Lung (tissue), 12 donors: ENCODE results near the gene CYBC1. TPM values are rescaled to one million over a fixed set of nuclear protein-coding genes. Genes with fewer than 3 reads are reported as not detected.
A peak's percentile ranks its signal among the peaks of the same experiment; 100 is the strongest.

Experiments used
- ATAC-seq: fragments of 200-7000 bp; cut with Tn5 transposase; one replicate; pipeline ENCODE4 v1.9.1; 2020; ENCODE audit warnings: moderate number of reproducible peaks; ENCODE audit not compliant: insufficient read depth, low FRiP score
- DNase-seq, 3 donors: peaks; one replicate each; pipeline ENCODE4 v3.0.0-alpha.2; 2013 to 2017
- H3K27ac ChIP-seq, 2 donors: one replicate each; pipeline ENCODE4 v1.5.1; 2013; ENCODE audit warnings: mild to moderate bottlenecking in 2 of 2, moderate library complexity in 2 of 2, control low read depth in 1 of 2, inconsistent platforms in 1 of 2, low read depth in 1 of 2, low read length in 1 of 2
- H3K27me3 ChIP-seq, 3 donors: one replicate each; pipeline ENCODE4 v1.5.1; 2013; ENCODE audit warnings: low read length in 2 of 3; ENCODE audit not compliant: control insufficient read depth in 3 of 3, insufficient read depth in 3 of 3
- H3K36me3 ChIP-seq, 4 donors: one replicate each; pipeline ENCODE4 v1.5.1; 2013; ENCODE audit warnings: low read length in 4 of 4, mild to moderate bottlenecking in 1 of 4, moderate library complexity in 1 of 4; ENCODE audit not compliant: control insufficient read depth in 4 of 4, insufficient read depth in 4 of 4
- H3K4me1 ChIP-seq, 5 donors: one replicate each; pipeline ENCODE4 v1.5.1; 2013; ENCODE audit warnings: low read length in 5 of 5, mild to moderate bottlenecking in 2 of 5, moderate library complexity in 1 of 5; ENCODE audit not compliant: control insufficient read depth in 5 of 5, insufficient read depth in 5 of 5
- H3K4me3 ChIP-seq: one replicate; pipeline ENCODE4 v1.5.1; 2013; ENCODE audit warnings: mild to moderate bottlenecking, control low read depth, moderate library complexity
- H3K9ac ChIP-seq, 2 donors: one replicate each; pipeline ENCODE4 v1.5.1; 2013; ENCODE audit warnings: low read length in 2 of 2, control low read depth in 1 of 2; ENCODE audit not compliant: insufficient read depth in 1 of 2
- H3K9me3 ChIP-seq, 4 donors: one replicate each; pipeline ENCODE4 v1.5.1; 2013; ENCODE audit warnings: low read length in 3 of 4, mild to moderate bottlenecking in 1 of 4, moderate library complexity in 1 of 4; ENCODE audit not compliant: control insufficient read depth in 4 of 4, insufficient read depth in 3 of 4
- WGBS, 2 donors: extraction: QIAGEN DNeasy Blood & Tissue Kit; methylation state at CpG; one replicate each; pipeline ENCODE4 v1.1.7; 2013; 5-methylcytosine and 5-hydroxymethylcytosine counted together
- polyA plus RNA-seq, 2 donors: library from polyadenylated mRNA; stranded (reverse); fragments of 200-250 nt; gene quantifications; one replicate each; pipeline ENCODE4 v1.2.1, GENCODE V29; 2013
- total RNA-seq, 2 donors: library from RNA; depleted of rRNA in 1 of 2; stranded (reverse); fragments of >200 nt in 1 of 2; gene quantifications; one replicate each; pipeline ENCODE4 v1.2.1, GENCODE V29; 2014 to 2021
- TF ChIP-seq, protein P1 (sequence below): IDR thresholded peaks from 2 replicates; pipeline ENCODE4 v1.5.1; 2012; ENCODE audit warnings: mild to moderate bottlenecking; ENCODE audit errors: control extremely low read depth, extremely low read depth
- donor health status: control.
- donor health status: control.
- donor health status: Bipolar disorder and iron deficiency.
- donor health status: healthy.
- donor health status: DM: yes; HTN: yes; CAD: no.

CYBC1 gene
- total and polyA plus RNA-seq, 4 donors: 37.4 to 144 (median 92.0) TPM

DNA sequence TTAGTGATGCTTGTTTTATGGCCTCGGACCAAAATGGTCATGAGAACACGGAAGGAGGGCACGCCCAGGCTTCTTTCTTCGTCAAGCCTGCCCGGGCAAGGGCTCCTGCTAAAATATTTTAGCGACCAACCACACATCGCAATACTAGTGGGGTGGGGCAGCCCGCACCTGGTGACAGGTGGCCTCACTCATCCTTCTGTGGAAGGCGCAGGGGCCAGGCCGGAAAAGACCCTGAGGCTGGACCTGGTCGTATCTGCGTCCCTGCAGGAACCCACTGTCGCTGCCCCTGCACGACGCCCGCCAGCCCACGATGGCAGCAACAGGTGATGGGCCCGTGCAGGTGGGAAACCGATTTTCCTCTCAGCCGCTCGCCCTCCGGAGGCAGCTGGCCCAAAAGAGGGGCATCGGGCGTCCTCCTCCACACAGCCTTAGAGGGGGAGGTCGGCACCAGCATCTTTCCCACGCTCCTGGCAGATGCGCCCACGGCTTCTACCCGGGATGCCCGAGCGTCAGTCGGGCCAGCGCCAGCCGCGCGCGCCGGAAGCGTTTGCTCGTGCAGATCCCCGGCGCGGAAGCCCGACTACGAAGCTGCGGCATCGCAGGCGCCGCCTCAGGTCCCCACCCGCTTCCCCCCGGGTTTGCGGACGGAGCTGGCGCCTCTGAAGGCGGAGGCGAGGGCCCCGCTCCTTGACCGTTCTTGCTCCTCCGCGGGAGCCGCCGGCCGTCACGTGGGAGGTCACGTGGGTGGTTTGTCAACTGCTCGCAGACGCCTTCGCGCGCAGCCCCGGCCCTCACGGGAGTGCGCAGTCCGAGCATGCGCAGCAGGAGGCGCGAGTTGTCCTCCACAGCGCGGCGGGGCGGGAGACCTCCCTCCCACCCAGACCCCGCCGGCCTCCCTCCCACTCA is 46.2 kb upstream of the CYBC1 start:
- Histone ChIP-seq H3K4me1 (peaks cover 0 to 11% (median 0%) of the 10 kb centered on the region in 5 donors), H3K9me3 (no peaks in the 10 kb centered on the region), H3K4me3 (peak overlapping the region; percentile 70), H3K27ac (peak overlapping the region; percentile 89), H3K27me3 (no peaks in the 10 kb centered on the region), H3K36me3 (no peaks in the 10 kb centered on the region), H3K9ac (no peak overlapping the region)
- peak; percentile 67 for ATAC-seq
- TF ChIP-seq, protein P1, sequence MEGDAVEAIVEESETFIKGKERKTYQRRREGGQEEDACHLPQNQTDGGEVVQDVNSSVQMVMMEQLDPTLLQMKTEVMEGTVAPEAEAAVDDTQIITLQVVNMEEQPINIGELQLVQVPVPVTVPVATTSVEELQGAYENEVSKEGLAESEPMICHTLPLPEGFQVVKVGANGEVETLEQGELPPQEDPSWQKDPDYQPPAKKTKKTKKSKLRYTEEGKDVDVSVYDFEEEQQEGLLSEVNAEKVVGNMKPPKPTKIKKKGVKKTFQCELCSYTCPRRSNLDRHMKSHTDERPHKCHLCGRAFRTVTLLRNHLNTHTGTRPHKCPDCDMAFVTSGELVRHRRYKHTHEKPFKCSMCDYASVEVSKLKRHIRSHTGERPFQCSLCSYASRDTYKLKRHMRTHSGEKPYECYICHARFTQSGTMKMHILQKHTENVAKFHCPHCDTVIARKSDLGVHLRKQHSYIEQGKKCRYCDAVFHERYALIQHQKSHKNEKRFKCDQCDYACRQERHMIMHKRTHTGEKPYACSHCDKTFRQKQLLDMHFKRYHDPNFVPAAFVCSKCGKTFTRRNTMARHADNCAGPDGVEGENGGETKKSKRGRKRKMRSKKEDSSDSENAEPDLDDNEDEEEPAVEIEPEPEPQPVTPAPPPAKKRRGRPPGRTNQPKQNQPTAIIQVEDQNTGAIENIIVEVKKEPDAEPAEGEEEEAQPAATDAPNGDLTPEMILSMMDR: no peak
- DNase-seq: peak; percentile 96 to 97 (median 96)
- WGBS, 2 donors: 9 to 16% methylated on average over 62 to 83 of the region's 83 CpGs

DNA sequence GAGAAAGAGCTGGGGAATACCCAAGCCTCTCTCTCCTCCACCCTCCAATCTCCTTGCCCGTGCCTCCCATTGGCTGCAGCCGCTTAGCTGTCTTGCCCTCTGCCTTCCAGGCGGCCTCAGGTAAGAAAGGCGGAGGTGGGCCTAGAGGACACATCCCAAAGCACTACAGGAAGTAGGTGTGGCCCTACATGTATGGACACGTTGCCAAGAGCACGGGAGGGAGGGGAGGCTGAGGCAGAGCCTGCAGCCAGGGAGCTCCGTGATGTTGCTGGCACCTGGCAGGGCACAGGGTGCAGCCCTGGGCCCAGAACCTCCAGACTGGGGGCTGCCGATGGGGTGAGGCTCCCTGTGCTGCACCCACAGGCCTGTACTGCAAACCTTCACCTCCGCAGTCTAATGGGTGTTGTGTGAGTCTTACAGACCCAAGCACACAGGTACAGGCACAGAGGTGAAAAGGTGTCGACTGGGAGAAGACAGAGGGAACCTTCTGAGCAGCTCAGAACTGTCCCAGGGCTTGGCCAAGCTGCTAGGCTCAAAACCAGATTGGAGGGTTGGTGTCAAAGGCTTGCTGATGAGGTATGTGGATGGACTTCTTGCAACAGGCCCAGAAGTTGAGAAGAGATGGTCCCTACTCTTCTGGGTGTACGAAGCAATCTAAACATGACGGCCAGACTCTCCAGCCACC is 45.4 kb upstream of the CYBC1 start:
- DNase-seq (no peak), ATAC-seq (no peak)
- Histone ChIP-seq H3K9me3 (no peaks in the 10 kb centered on the region), H3K4me1 (peaks cover 0 to 11% (median 0%) of the 10 kb centered on the region in 5 donors), H3K27me3 (no peaks in the 10 kb centered on the region), H3K9ac (no peak overlapping the region), H3K27ac (peak overlapping the region in 1 of 2 donors; percentile 4), H3K36me3 (no peaks in the 10 kb centered on the region), H3K4me3 (no peak overlapping the region)
- TF ChIP-seq, protein P1: no peak
- WGBS, 2 donors: 67 to 83% methylated on average over 12 of the region's 12 CpGs

DNA sequence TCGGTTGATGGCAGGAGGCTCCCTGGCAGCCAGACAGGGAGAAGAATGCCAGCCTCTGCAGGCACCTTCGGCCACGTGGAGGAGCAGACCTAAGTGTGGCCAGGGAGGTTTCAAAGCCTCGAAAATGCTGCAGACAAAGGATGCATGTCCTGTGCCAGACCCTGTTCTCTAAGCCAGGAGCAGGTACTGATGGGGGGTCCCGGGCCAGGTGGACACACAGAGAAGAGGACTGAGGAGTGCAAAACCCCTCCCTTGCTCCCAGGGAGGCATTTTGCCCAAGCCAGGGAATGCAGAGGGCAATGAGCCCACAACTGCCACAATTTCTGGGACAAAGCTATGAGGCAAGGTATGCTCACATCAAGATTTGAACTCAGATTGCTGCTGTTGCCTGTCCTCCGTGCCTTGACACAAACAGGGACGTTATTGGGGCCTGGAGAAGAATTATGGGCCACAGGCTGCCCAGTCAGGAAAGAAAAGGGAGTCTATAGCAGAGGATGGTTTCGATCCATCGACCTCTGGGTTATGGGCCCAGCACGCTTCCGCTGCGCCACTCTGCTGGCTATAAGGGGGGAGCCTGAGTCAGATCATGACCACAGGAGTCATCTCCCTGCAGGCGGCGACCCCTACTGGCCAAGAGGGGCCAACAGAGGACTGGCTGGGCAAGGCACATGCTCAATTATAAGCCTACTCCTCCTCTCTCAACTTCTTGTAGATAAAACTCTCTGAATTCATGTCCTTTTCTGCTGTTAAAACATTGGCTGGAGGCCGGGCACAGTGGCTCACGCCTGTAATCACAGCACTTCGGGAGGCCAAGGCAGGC is 43.9 kb upstream of the CYBC1 start:
- WGBS, 2 donors: 9 to 10% methylated on average over 17 of the region's 17 CpGs
- peak; percentile 76 for ATAC-seq

More for the DNA sequence above, 43.9 kb upstream of the CYBC1 start:
- no peak overlapping the region for H3K9ac ChIP-seq
- DNase-seq: peak; percentile 89 to 95 (median 94)
- peaks cover 0 to 11% (median 0%) of the 10 kb centered on the region in 5 donors for H3K4me1 ChIP-seq
- H3K9me3 ChIP-seq: no peaks in the 10 kb centered on the region
- no peaks in the 10 kb centered on the region for H3K27me3 ChIP-seq
- peak overlapping the region; percentile 38 to 75 for H3K27ac ChIP-seq
- H3K4me3 ChIP-seq: no peak overlapping the region
- TF ChIP-seq, protein P1: peak; percentile 76
- H3K36me3 ChIP-seq: peaks cover 0 to 3% (median 2%) of the 10 kb centered on the region in 4 donors
